BE2C (cell line): ENCODE results near the gene UEVLD. TPM values are rescaled to one million over a fixed set of nuclear protein-coding genes. Genes with fewer than 3 reads are reported as not detected.

Source experiments
- DNase-seq: peaks from one replicate; pipeline ENCODE4 v3.0.0-alpha.2; 2020
- H3K27me3 ChIP-seq: fragments of 250-450 bp; sonication (Bioruptor Pico); 2 replicates; pipeline ENCODE4 v1.5.1; 2020; ENCODE audit warnings: mild to moderate bottlenecking
- H3K36me3 ChIP-seq: fragments of 250-450 bp; sonication (Bioruptor Pico); 2 replicates; pipeline ENCODE4 v1.5.1; 2020; ENCODE audit warnings: mild to moderate bottlenecking
- H3K4me1 ChIP-seq: fragments of 250-450 bp; sonication (Bioruptor Pico); 2 replicates; pipeline ENCODE4 v1.5.1; 2020
- H3K4me3 ChIP-seq: 2 replicates; pipeline ENCODE4 v1.5.1; 2011; ENCODE audit warnings: low read depth, low read length
- H3K9me3 ChIP-seq: fragments of 250-450 bp; sonication (Bioruptor Pico); 2 replicates; pipeline ENCODE4 v1.5.1; 2020
- CTCF ChIP-seq: IDR thresholded peaks from 2 replicates; pipeline ENCODE4 v1.5.1; 2012; ENCODE audit warnings: mild to moderate bottlenecking, low read depth, low read length
- polyA plus RNA-seq: library from polyadenylated mRNA; unstranded; fragments of >200 nt; gene quantifications from one replicate; pipeline ENCODE4 v1.2.1, GENCODE V29; 2012; ENCODE audit warnings: low read depth, missing spikeins; ENCODE audit not compliant: insufficient read length, insufficient read depth

The UEVLD gene
- polyA plus RNA-seq, result 3.7 TPM

DNA sequence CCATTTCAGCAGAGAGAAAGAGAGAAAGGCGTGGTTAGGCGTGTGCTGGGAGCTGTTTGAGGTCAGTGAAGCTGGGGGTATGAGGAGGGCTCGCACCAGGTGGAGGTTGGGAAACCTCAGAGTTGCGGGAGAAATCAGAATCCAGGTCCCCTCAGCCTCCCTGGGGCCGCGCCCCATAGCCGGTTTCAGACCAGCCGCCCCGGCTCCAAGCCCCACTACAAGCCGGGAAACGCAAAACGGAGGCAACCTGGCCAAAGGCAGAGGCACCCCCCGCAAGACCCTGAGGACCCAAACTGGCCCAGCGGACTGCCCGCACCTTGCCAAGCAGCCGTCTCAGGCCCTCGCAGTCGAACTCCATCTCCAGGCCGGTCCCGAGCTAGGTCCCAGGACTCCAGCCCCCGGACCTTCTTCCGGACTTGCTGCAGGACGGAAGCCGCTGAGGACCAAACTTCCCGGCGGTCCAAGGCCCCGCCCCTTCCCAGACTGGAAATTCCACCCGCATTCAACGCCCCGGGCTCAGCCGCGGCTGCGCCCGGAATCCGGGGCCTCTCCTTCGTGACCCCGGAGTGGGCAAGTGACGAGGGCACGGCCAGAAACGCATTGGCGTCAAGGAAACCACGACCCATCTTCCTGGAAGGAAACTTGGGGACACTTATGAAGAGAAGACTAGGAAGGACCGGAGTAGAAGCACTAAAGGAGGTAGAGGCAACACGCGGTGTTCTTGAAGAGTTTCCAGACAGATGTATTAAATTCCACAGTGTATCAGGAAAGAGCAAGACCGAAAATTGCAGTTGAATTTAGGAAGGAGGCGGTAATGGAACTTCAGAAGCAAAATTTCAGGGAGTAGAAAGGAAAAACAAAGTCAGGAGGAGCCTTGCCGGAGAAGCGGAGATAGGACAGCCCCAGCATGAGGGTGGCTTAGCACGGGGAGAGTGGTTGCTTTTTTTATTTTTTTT, at the start of gene UEVLD:
Gene UEVLD, minus strand, starts transcription at position 438 of the 956 bp plus-strand sequence. Its CDS starts 80 bp downstream, at position 358.
- Histone ChIP-seq H3K4me1 (no peaks in the 10 kb centered on the region), H3K9me3 (no peaks in the 10 kb centered on the region), H3K27me3 (no peaks in the 10 kb centered on the region), H3K36me3 (no peaks in the 10 kb centered on the region), H3K4me3 (peak within 1 kb of the TSS; percentile 77)
- TF ChIP-seq CTCF, result no peak
- DNase-seq, result peak; percentile 79

DNA sequence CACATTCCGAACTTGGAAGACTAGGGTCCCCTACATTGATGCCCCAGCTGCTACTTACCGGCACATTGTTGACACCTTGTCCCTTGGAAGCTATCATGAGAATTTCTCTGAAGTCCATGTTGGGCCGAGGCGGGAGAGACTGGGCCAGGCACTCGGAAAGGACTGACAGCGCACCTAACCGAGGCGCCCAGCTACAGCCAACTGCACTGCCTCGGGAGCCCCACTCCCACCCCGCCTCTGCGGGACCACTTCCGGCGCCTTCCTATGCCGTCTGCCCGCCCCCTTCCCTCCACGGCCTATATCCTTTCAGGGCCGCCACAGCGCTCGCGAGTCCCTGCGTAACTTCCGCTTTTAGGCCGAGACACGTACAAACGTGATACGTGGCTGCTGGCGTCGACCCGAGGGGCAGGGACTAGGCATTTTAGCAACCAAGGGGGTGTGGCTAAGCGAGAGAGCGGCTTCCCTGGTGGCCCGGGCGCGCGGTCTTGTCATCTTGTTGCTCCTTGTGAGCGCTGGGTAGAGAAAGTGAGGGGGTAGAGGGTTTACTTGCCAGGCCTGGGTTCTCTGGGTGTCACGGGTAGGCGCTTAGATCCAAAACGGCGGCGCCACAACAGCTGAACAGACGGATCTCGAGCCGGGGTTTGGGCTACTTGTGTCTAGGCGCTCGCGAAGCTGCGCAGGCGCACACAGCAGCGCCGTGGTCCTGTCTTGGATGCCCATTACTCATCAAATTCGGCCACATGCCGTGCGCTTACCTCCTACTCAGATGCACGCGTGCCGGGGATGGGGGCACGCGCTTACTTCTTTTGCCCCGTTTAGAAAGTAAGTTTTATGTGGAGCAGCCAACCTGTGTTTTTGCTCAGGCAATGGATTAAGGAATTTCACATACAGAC, 45.9 kb upstream of the UEVLD start, which contains the start of gene SPTY2D1:
Gene SPTY2D1, minus strand, starts transcription at position 203 of the 893 bp plus-strand sequence. Its CDS starts 85 bp downstream, at position 118.
- Histone ChIP-seq H3K9me3 (no peaks in the 10 kb centered on the region), H3K27me3 (no peaks in the 10 kb centered on the region), H3K36me3 (no peaks in the 10 kb centered on the region), H3K4me1 (no peaks in the 10 kb centered on the region), H3K4me3 (peak within 1 kb of the TSS; percentile 93)
- DNase-seq, result peak; percentile 95
- no peak for TF ChIP-seq CTCF

GRCh38 chr11:18633256-18634139, 45.0 kb upstream of the UEVLD start:
- no peak for DNase-seq
- Histone ChIP-seq H3K27me3 (no peaks in the 10 kb centered on the region), H3K9me3 (no peaks in the 10 kb centered on the region), H3K4me3 (peak overlapping the region; percentile 93), H3K36me3 (no peaks in the 10 kb centered on the region), H3K4me1 (no peaks in the 10 kb centered on the region)
- TF ChIP-seq CTCF, result no peak

DNA sequence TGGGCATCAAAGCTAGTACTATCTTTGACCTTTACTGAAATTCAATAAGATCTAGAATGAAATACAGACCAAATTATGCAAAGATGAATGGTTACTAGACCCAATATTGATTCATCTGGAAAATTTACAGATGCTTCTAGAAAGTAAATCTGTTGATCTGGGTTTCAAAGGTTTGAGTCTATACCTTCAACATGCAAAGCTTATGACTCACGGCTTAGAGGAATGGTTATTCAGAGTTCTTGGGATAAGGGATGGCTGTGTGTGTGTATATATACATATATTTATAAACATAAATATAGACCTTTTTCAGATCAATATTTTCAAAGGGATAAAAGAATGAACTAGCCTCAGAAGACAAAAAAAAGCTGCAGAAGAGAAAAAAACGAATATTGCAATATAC, 44.3 kb upstream of the UEVLD start:
- no peak for TF ChIP-seq CTCF
- H3K27me3 ChIP-seq, result no peaks in the 10 kb centered on the region
- peak overlapping the region; percentile 93 for H3K4me3 ChIP-seq
- no peaks in the 10 kb centered on the region for H3K4me1 ChIP-seq
- H3K36me3 ChIP-seq, result no peaks in the 10 kb centered on the region
- no peak for DNase-seq
- H3K9me3 ChIP-seq, result no peaks in the 10 kb centered on the region

DNA sequence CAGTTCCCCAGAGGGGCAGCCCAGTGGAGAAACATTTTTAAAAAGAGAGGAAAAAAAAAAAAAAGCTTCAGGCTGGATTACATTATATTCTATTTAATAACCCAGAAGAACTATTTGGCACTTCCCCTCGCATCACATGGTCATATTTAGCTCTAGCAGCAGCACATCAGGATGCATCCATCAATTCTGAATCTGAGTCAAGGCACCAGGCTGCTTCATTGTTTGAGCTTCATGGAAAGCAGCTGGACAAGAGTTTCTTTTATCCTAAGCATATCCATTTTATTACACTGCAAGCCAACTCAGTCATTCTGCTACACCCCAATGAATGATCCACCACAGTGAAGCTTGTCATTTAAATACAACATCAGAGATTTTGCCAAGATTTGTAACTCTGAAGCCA, 35.6 kb upstream of the UEVLD start:
- no peaks in the 10 kb centered on the region for H3K27me3 ChIP-seq
- no peaks in the 10 kb centered on the region for H3K36me3 ChIP-seq
- H3K9me3 ChIP-seq, result no peaks in the 10 kb centered on the region
- no peaks in the 10 kb centered on the region for H3K4me1 ChIP-seq
- DNase-seq, result no peak
- no peak overlapping the region for H3K4me3 ChIP-seq
- no peak for TF ChIP-seq CTCF
